AG09309 (cell line): ENCODE data around the gene STK38.

ENCODE experiments used
- DNase-seq: peaks from one replicate; pipeline ENCODE4 v3.0.0-alpha.2; 2010; ENCODE audit warnings: low read depth
- H3K4me3 ChIP-seq: 2 replicates; pipeline ENCODE4 v1.5.1; 2011; ENCODE audit warnings: mild to moderate bottlenecking, low read depth, low read length, moderate library complexity; ENCODE audit not compliant: control insufficient read depth
- TF ChIP-seq, protein P1 (sequence below): IDR thresholded peaks from 2 replicates; pipeline ENCODE4 v1.5.1; 2011; ENCODE audit warnings: mild to moderate bottlenecking, low read depth, low read length, inconsistent platforms; ENCODE audit not compliant: insufficient read depth, control insufficient read depth; ENCODE audit errors: missing control alignments

The STK38 gene

DNA sequence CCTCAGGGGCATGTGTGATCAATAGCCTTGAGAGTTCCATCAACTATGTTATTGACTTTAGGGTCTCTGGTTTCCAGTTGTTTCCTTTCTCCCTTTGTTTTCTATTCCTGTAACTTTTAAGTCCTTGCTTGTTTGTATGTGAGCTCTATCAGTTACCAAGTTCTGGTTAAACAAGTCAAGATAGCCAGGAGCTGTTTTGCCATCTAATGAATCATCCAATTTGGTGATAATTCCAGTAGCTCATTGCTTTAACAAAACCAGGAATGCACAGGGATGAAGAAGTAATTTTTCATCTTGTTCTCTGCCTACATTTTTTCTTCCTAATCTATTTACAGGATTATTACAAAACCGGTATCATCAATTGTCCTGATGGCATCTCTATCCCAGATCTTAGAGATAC lies 68.0 kb downstream of the STK38 start:
- TF ChIP-seq, protein P1, sequence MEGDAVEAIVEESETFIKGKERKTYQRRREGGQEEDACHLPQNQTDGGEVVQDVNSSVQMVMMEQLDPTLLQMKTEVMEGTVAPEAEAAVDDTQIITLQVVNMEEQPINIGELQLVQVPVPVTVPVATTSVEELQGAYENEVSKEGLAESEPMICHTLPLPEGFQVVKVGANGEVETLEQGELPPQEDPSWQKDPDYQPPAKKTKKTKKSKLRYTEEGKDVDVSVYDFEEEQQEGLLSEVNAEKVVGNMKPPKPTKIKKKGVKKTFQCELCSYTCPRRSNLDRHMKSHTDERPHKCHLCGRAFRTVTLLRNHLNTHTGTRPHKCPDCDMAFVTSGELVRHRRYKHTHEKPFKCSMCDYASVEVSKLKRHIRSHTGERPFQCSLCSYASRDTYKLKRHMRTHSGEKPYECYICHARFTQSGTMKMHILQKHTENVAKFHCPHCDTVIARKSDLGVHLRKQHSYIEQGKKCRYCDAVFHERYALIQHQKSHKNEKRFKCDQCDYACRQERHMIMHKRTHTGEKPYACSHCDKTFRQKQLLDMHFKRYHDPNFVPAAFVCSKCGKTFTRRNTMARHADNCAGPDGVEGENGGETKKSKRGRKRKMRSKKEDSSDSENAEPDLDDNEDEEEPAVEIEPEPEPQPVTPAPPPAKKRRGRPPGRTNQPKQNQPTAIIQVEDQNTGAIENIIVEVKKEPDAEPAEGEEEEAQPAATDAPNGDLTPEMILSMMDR, result no peak
- H3K4me3 ChIP-seq, result no peak overlapping the region
- DNase-seq, result no peak

DNA sequence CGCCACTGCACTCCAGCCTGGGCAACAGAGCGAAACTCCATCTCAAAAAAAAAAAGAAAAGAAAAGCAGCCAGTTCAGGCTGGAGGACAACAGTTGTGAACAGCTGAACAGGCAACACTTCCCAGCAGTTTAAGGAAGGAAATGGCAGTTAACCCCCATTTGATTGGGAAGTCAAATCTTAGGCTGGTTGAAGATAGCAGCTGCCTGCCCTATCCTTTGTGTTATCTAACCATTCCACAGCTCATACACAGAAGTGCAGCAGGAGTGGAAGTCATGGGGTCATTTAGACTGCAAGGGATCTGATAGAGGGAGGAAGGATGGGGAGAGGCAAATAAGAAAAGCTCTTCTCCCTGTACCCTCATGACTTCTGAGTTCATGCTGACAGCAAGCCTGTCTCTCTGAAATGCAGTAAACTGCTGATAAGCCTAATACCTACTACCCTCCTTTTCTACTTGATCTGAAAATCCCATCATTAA lies 69.2 kb downstream of the STK38 start:
- TF ChIP-seq, protein P1, result no peak
- DNase-seq, result no peak
- H3K4me3 ChIP-seq, result no peak overlapping the region

DNA sequence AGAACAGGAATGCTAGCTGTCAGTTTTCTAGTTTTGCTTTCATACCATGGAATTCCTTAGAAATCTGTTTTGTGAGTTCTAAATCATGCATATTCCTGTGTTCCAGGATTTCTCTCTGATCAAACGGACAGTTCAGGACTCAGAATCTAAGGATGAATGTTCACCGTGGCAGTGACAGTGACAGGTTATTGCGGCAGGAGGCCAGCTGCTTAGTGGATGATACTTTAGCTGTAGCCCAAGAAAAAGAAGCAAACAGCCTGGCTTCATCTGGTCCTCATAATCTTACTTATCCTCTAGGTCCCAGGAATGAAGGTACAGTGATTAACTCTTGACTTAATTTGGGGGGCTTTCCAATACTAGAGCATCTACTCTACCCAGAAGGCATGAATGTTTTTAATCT lies 77.3 kb downstream of the STK38 start:
- TF ChIP-seq, protein P1, result no peak
- DNase-seq, result no peak
- no peak overlapping the region for H3K4me3 ChIP-seq

DNA sequence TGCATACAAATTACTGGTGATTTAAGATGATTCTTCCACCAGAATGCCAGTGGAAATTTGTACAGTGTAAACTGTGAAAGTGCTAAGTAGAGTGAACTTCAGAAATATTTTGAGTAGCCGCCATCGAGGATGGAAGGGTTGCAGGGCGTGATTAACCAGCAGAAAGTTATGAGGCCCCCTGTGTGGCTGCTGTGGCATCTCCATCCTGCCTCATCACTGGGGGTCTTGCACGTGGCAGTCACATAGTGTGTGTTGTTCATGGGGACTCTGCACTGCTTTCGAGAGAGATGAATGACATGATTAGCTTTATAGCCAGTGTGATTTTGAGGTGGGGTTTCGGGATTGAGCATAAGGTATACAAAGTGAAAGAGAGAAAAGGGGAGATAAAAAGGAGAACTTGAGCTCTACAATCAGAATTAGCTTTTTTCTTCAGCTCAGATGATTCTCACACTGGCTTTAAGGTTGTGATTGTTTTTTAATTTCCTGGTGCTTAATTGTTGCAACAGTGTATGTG lies 78.1 kb downstream of the STK38 start:
- H3K4me3 ChIP-seq, result no peak overlapping the region
- TF ChIP-seq, protein P1, result no peak
- no peak for DNase-seq

DNA sequence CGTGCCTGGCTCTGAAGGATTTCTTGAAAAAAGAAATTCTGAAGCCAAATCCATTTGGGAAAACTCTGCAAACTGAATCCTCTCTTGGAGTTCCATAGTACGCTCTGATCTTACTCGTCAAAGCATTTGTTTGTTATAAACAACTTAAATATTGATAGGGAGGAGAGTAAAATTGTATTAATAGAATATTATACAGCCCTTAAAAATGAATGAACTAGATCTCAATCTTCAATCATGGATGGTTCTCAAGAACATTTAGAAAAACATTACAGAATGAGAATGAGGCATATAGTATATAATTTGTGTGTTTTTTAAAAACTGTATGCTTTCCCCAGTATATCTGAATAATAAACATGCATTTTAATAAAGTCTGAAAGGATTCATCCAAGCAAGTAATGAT lies 79.7 kb downstream of the STK38 start:
- TF ChIP-seq, protein P1, result no peak
- no peak overlapping the region for H3K4me3 ChIP-seq
- DNase-seq, result no peak

DNA sequence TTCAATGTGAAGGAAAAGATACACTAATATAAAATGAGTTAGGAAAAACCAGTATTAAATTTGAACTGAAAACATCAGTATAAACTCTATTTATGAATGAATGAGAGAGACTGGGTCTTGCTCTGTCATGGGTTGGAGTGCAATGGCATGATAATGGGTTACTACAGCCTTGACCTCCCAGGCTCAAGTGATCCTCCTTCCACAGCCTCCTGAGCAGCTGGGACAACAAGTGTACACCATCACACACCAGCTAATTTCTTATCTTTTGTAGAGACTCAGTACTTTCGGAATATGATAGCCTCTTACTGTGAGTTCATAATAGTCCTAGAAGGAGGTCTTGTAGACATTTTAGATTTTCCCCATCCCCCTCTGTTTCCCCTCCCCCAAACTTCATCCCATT lies 83.0 kb downstream of the STK38 start:
- no peak for DNase-seq
- TF ChIP-seq, protein P1, result no peak
- no peak overlapping the region for H3K4me3 ChIP-seq

DNA sequence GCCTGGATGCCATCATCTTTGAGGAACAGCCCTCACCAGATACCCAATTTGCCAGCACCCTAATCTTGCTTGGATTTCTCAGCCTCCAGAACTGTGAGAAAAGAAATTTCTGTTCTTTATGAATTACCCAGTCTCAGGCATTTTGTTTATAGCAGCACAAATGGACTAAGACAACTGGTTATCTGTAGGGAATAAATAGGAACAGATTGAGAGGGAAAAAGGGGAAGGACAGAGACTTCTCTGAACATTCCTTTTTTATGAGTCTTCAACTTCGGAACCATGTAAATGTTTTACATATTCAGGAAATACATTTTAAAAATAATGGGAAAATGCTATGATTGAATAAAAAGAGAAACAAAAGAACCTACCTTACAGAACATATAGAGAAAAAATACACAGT lies 83.6 kb downstream of the STK38 start:
- H3K4me3 ChIP-seq, result no peak overlapping the region
- TF ChIP-seq, protein P1, result no peak
- DNase-seq, result peak; percentile 34
